Hepatocyte (in vitro differentiated cells): ENCODE measurements around the gene ENGASE. TPM values are rescaled to one million over a fixed set of nuclear protein-coding genes. Genes with fewer than 3 reads are reported as not detected.
"Not testable (repeated sequence)": the region's sequence is repeated elsewhere in the genome, so short reads cannot be mapped to it uniquely, and the experiment has no call there.

ENCODE experiments used
- DNase-seq: peaks from one replicate; pipeline ENCODE4 v3.0.0-alpha.2; 2016; ENCODE audit warnings: low spot score
- H2AFZ ChIP-seq: fragments of 200-600 bp; sonication (generic); 2 replicates; pipeline ENCODE4 v1.6.0; 2016; ENCODE audit warnings: antibody characterized with exemption, mild to moderate bottlenecking
- H3K27ac ChIP-seq: fragments of 200-600 bp; sonication (generic); 2 replicates; pipeline ENCODE4 v1.5.1; 2016; ENCODE audit warnings: mild to moderate bottlenecking
- H3K27me3 ChIP-seq: fragments of 200-600 bp; sonication (generic); 2 replicates; pipeline ENCODE4 v1.6.1; 2016
- H3K36me3 ChIP-seq: fragments of 200-600 bp; sonication (generic); replicated peaks from 2 replicates; pipeline ENCODE4 v1.5.1; 2016; ENCODE audit warnings: low read depth; ENCODE audit not compliant: insufficient read depth
- H3K4me1 ChIP-seq: fragments of 200-600 bp; sonication (generic); 2 replicates; pipeline ENCODE4 v1.5.1; 2016; ENCODE audit warnings: mild to moderate bottlenecking, moderate library complexity; ENCODE audit not compliant: insufficient read depth
- H3K4me2 ChIP-seq: fragments of 200-600 bp; sonication (generic); 2 replicates; pipeline ENCODE4 v1.6.0; 2016
- H3K4me3 ChIP-seq: fragments of 200-600 bp; sonication (generic); 2 replicates; pipeline ENCODE4 v1.5.1; 2016; ENCODE audit warnings: mild to moderate bottlenecking
- H3K79me2 ChIP-seq: fragments of 200-600 bp; sonication (generic); 2 replicates; pipeline ENCODE4 v1.6.0; 2017; ENCODE audit warnings: mild to moderate bottlenecking
- H3K9me2 ChIP-seq: fragments of 200-600 bp; sonication (generic); replicated peaks from 2 replicates; pipeline ENCODE4 v1.6.0; 2017; ENCODE audit warnings: mild to moderate bottlenecking; ENCODE audit not compliant: insufficient read depth
- H3K9me3 ChIP-seq: fragments of 200-600 bp; sonication (generic); 2 replicates; pipeline ENCODE4 v1.5.1; 2016; ENCODE audit warnings: low read depth, mild to moderate bottlenecking
- H4K20me1 ChIP-seq: fragments of 200-600 bp; sonication (generic); 2 replicates; pipeline ENCODE4 v1.6.0; 2016; ENCODE audit warnings: mild to moderate bottlenecking; ENCODE audit not compliant: insufficient read depth, poor library complexity, severe bottlenecking
- EZH2 ChIP-seq: fragments of 200-600 bp; sonication (generic); IDR thresholded peaks from 2 replicates; pipeline ENCODE4 v1.6.1; 2016; ENCODE audit warnings: antibody characterized with exemption, mild to moderate bottlenecking, borderline replicate concordance
- EZH2phosphoT487 ChIP-seq: fragments of 200-600 bp; sonication (generic); IDR thresholded peaks from one replicate; pipeline ENCODE4 v1.6.1; 2018; ENCODE audit warnings: antibody characterized with exemption, mild to moderate bottlenecking, low read depth, moderate library complexity; ENCODE audit not compliant: unreplicated experiment, severe bottlenecking
- WGBS: methylation state at CpG from one replicate; pipeline ENCODE4 v1.1.6; 2016; ENCODE audit warnings: low lambda C conversion rate; ENCODE audit errors: missing lambda C conversion rate; 5-methylcytosine and 5-hydroxymethylcytosine counted together
- polyA plus RNA-seq: library from polyadenylated mRNA; unstranded; fragments of >200 nt; fragmentation: Nextera tagmentation; extraction: Ambion mirVana; gene quantifications from 2 replicates; pipeline ENCODE4 v1.2.1, GENCODE V29; 2016
- total RNA-seq: library from RNA; depleted of rRNA; stranded (reverse); fragments of >200 nt; gene quantifications from 2 replicates; pipeline ENCODE4 v1.2.3, GENCODE V29; 2014
- TF ChIP-seq, protein P1 (sequence below): fragments of 200-600 bp; sonication (generic); IDR thresholded peaks from 2 replicates; pipeline ENCODE4 v1.5.1; 2016; ENCODE audit warnings: antibody characterized with exemption, mild to moderate bottlenecking; ENCODE audit not compliant: poor library complexity

The ENGASE gene
- total and polyA plus RNA-seq, 2 experiments from 2014 or later: 24.4 to 34.0 TPM

DNA sequence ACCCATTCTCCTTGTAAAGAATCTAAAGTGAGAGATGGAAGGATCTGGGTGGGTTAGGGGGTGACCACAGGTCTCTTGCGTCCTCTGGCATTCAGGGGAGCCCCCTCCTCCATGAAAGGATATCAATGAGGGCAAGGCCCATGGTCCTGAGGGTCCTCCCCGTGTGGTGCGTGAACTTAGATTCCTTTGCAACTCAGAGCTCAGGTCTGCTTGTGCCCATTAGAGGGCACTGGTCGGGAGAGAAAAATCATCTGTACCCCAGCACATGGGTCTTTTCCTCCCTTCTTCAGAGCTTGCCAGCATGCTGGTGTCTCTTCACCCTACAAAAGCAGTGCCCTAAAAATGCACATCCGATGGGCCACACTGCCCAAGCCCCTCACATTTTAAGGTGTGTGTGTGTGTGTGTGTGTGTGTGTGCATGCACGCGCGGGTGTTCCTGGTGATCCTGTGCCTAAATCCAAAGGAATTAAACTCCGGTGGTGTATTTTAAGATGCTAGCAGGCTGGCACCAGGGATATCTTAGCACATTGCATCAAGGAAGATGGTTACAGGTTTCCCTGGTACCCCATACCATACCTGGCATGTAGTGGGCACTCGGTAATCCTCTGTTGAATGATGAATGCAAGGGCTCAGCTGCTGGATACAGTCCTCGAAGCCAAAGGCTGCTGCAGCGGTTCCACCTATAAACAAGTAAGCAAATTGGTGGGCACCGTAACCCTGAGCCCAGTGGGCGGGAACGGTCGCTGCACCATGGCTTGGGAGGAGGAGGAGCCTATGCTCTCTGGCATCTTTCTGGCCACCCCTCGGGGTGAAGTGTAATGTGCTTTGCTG is 45.9 kb upstream of the ENGASE start:
- Histone ChIP-seq H3K79me2 (no peaks in the 10 kb centered on the region), H3K27me3 (no peaks in the 10 kb centered on the region), H3K9me2 (no peaks in the 10 kb centered on the region), H3K4me3 (no peak overlapping the region), H3K9me3 (no peaks in the 10 kb centered on the region), H3K4me2 (peak overlapping the region; percentile 67), H3K27ac (no peak overlapping the region), H4K20me1 (no peaks in the 10 kb centered on the region), H2AFZ (no peak overlapping the region), H3K36me3 (no peaks in the 10 kb centered on the region), H3K4me1 (peaks cover 37% of the 10 kb centered on the region)
- 83% methylated on average over 17 of the region's 17 CpGs for WGBS
- no peak for DNase-seq
- no peak for TF ChIP-seq EZH2
- TF ChIP-seq, protein P1, sequence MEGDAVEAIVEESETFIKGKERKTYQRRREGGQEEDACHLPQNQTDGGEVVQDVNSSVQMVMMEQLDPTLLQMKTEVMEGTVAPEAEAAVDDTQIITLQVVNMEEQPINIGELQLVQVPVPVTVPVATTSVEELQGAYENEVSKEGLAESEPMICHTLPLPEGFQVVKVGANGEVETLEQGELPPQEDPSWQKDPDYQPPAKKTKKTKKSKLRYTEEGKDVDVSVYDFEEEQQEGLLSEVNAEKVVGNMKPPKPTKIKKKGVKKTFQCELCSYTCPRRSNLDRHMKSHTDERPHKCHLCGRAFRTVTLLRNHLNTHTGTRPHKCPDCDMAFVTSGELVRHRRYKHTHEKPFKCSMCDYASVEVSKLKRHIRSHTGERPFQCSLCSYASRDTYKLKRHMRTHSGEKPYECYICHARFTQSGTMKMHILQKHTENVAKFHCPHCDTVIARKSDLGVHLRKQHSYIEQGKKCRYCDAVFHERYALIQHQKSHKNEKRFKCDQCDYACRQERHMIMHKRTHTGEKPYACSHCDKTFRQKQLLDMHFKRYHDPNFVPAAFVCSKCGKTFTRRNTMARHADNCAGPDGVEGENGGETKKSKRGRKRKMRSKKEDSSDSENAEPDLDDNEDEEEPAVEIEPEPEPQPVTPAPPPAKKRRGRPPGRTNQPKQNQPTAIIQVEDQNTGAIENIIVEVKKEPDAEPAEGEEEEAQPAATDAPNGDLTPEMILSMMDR: peak; percentile 25

DNA sequence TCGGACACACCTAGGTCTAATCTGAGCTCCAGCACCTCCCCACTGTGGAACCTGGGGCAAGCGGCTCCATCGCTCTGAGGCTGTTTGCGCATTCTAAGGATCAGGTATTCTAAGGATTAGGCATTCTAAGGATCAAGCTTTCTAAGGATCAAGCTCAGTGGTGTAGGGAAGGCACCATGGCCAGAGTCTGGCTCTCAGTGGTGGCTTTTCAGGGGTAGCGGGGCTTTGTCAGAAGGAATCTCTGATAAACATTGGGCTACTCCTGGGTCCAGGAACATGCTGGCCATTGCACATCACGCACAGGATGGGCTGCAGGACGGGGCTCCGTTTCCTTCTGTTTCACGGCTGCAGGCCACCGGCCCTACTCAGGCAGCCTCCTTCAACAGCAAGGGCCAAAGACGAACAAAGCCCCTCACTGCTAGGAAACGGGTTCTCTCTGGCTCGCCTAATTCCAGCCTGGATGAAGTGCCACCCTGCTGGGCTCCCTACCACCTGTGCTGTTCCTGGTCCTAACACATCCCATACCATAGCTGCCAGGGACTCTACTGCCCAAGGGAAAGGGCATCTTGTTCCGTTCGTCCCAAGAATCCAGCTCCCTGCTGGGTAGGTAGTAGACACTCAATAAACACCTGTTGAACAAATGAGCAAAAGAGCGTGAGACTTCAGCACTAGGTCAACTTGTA is 45.2 kb upstream of the ENGASE start:
- Histone ChIP-seq H3K4me1 (peaks cover 33% of the 10 kb centered on the region), H3K27me3 (no peaks in the 10 kb centered on the region), H4K20me1 (no peaks in the 10 kb centered on the region), H3K79me2 (no peaks in the 10 kb centered on the region), H3K27ac (no peak overlapping the region), H2AFZ (no peak overlapping the region), H3K4me2 (no peak overlapping the region), H3K36me3 (no peaks in the 10 kb centered on the region), H3K9me3 (no peaks in the 10 kb centered on the region), H3K9me2 (no peaks in the 10 kb centered on the region), H3K4me3 (no peak overlapping the region)
- no peak for TF ChIP-seq EZH2phosphoT487
- no peak for TF ChIP-seq EZH2
- TF ChIP-seq, protein P1: no peak
- DNase-seq: no peak
- 88% methylated on average over 16 of the region's 16 CpGs for WGBS

DNA sequence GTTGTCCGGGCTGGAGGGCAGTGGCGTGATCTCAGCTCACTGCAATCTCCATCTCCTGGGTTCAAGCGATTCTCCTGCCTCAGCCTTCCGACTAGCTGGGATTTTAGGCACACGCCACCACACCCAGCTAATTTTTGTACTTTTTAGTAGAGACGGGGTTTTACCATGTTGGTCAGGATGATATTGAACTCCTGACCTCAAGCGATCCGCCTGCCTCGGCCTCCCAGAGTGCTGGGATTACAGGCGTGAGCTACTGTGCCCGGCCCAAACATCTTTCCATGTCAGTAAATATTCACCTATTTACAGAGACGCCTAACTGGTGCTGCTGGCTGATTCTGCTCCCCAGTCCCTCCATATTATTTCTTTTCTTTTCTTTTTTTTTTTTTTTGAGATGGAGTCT is 44.0 kb upstream of the ENGASE start:
- H3K4me1 ChIP-seq: peaks cover 23% of the 10 kb centered on the region
- not testable (repeated sequence) for H2AFZ ChIP-seq, H3K4me2 ChIP-seq, H4K20me1 ChIP-seq, H3K4me3 ChIP-seq, H3K9me3 ChIP-seq, H3K27me3 ChIP-seq, H3K9me2 ChIP-seq, H3K79me2 ChIP-seq, H3K36me3 ChIP-seq, DNase-seq, H3K27ac ChIP-seq
- WGBS: 84% methylated on average over 12 of the region's 12 CpGs
